PFSK-1 (cell line): ENCODE data around the gene MIDN.
A peak's percentile ranks its signal among the peaks of the same experiment; 100 is the strongest.

ENCODE experiments used
- FOXP2 ChIP-seq: optimal IDR thresholded peaks from 2 replicates; pipeline ENCODE3; 2011; ENCODE audit warnings: borderline replicate concordance, control low read depth, inconsistent platforms; ENCODE audit not compliant: insufficient read depth; ENCODE audit errors: extremely low read length, extremely low read depth
- POLR2AphosphoS5 ChIP-seq: IDR thresholded peaks from 2 replicates; pipeline ENCODE4 v1.6.1; 2012; ENCODE audit warnings: low read depth, mild to moderate bottlenecking, control low read depth, low read length, moderate library complexity
- REST ChIP-seq, 2 experiments: IDR thresholded peaks; 2 replicates each; pipeline versions ENCODE4 v1.6.1 to v1.8.0; 2011 to 2012; ENCODE audit warnings: low read depth in 2 of 2, low read length in 2 of 2, control low read depth in 1 of 2, inconsistent platforms in 1 of 2, mild to moderate bottlenecking in 1 of 2, moderate library complexity in 1 of 2; ENCODE audit not compliant: insufficient read depth in 1 of 2
- SIN3A ChIP-seq: IDR thresholded peaks from 2 replicates; pipeline ENCODE4 v1.6.1; 2012; ENCODE audit warnings: mild to moderate bottlenecking, low read length, moderate library complexity, borderline replicate concordance; ENCODE audit not compliant: insufficient read depth
- TAF1 ChIP-seq: IDR thresholded peaks from 2 replicates; pipeline ENCODE4 v1.6.1; 2012; ENCODE audit warnings: low read length, control low read depth, borderline replicate concordance; ENCODE audit not compliant: insufficient read depth

Gene MIDN

GRCh38 chr19:1219786-1220476, 28.5 kb upstream of the MIDN start:
- no peak for TF ChIP-seq TAF1
- no peak for TF ChIP-seq FOXP2
- TF ChIP-seq REST (IDR thresholded peaks at IDR 0.05; ENCODE audit: insufficient read depth in 1 of 2, low read depth in 2 of 2, low read length in 2 of 2): no peak

- TF ChIP-seq POLR2AphosphoS5 (no peak), TAF1 (no peak), SIN3A (no peak), FOXP2 (no peak), REST (IDR thresholded peaks at IDR 0.05; ENCODE audit: insufficient read depth in 1 of 2, low read depth in 2 of 2, low read length in 2 of 2) (no peak)
Observed at GRCh38 chr19:1220477-1220930, 27.9 kb upstream of the MIDN start.

GRCh38 chr19:1220976-1221903, 27.1 kb upstream of the MIDN start:
- TF ChIP-seq SIN3A (no peak), FOXP2 (peak; percentile 80)

- TF ChIP-seq REST (IDR thresholded peaks at IDR 0.05; ENCODE audit: insufficient read depth in 1 of 2, low read depth in 2 of 2, low read length in 2 of 2): no peak
- no peak for TF ChIP-seq TAF1
- no peak for TF ChIP-seq POLR2AphosphoS5
- TF ChIP-seq FOXP2: no peak
- no peak for TF ChIP-seq SIN3A
Observed at GRCh38 chr19:1221904-1222255, 26.5 kb upstream of the MIDN start.

GRCh38 chr19:1222394-1222793, 26.0 kb upstream of the MIDN start:
- TF ChIP-seq POLR2AphosphoS5 (no peak), REST (IDR thresholded peaks at IDR 0.05; ENCODE audit: insufficient read depth in 1 of 2, low read depth in 2 of 2, low read length in 2 of 2) (no peak), SIN3A (no peak), FOXP2 (no peak), TAF1 (no peak)
